VCaP (cell line): ENCODE data around the gene ICAM1.
A peak's percentile ranks its signal among the peaks of the same experiment; 100 is the strongest.

Experiments used
- H3K27ac ChIP-seq: fragments of 450-650 bp; 2 replicates; pipeline ENCODE4 v1.5.1; 2017
- CTCF ChIP-seq: fragments of 450-650 bp; conservative IDR thresholded peaks from 2 replicates; pipeline ENCODE4 v1.5.1; 2017; ENCODE audit warnings: mild to moderate bottlenecking, moderate library complexity

ICAM1 gene

DNA sequence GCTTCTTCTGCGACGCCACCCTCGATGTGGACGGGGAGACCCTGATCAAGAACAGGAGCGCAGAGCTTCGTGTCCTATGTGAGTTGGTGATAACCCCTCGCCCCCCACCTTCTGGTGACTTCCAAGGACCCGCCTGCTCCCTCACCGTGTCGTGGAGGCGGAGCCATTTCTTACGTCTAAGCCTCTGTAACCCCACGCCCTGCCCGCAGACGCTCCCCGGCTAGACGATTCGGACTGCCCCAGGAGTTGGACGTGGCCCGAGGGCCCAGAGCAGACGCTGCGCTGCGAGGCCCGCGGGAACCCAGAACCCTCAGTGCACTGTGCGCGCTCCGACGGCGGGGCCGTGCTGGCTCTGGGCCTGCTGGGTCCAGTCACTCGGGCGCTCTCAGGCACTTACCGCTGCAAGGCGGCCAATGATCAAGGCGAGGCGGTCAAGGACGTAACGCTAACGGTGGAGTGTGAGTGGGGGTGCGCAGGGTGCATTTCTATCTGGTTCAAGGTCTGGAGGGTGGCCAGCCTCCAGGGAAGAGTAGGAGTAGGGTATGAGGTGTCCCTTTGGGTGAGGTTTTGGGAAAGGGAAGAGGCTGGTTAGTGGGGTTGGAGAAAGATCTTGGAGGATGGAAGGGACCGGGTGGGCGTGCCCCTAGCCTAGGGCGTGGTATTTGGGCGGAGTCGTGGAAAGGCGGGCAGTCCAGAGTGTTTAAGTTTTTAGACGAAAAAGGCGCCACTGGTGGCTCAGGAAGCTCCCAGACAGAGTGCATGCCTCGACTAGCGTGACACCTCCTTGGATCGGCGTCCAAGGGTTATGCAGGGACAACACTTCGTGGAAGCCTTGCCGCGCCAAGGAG, 22.1 kb downstream of the ICAM1 start:
- no peak overlapping the region for H3K27ac ChIP-seq
- TF ChIP-seq CTCF, result no peak

- TF ChIP-seq CTCF, result no peak
Measured at GRCh38 chr19:10293637-10294367, 22.9 kb downstream of the ICAM1 start.

GRCh38 chr19:10294368-10294697, 23.4 kb downstream of the ICAM1 start:
- no peak for TF ChIP-seq CTCF
- no peak overlapping the region for H3K27ac ChIP-seq

More at GRCh38 chr19:10293637-10294367, 22.9 kb downstream of the ICAM1 start:
- H3K27ac ChIP-seq, result no peak overlapping the region

DNA sequence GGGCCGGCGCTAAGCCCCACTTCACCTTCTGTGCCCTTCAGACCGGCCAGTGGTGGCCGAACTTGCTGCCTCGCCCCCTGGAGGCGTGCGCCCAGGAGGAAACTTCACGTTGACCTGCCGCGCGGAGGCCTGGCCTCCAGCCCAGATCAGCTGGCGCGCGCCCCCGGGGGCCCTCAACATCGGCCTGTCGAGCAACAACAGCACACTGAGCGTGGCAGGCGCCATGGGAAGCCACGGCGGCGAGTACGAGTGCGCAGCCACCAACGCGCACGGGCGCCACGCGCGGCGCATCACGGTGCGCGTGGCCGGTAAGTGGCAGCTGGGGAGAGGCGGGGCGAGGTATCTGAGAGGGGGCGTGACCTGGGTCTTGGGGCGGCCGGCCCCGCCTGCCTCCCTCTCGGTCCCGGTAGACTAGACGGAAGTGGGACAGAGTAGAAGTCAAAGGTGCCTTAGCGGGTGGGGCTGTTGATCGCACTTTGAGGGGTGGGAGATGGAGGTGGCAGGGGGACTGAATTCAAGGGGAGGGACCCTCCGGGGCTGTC, 24.5 kb downstream of the ICAM1 start:
- TF ChIP-seq CTCF, result peak; percentile 11
- H3K27ac ChIP-seq, result no peak overlapping the region

DNA sequence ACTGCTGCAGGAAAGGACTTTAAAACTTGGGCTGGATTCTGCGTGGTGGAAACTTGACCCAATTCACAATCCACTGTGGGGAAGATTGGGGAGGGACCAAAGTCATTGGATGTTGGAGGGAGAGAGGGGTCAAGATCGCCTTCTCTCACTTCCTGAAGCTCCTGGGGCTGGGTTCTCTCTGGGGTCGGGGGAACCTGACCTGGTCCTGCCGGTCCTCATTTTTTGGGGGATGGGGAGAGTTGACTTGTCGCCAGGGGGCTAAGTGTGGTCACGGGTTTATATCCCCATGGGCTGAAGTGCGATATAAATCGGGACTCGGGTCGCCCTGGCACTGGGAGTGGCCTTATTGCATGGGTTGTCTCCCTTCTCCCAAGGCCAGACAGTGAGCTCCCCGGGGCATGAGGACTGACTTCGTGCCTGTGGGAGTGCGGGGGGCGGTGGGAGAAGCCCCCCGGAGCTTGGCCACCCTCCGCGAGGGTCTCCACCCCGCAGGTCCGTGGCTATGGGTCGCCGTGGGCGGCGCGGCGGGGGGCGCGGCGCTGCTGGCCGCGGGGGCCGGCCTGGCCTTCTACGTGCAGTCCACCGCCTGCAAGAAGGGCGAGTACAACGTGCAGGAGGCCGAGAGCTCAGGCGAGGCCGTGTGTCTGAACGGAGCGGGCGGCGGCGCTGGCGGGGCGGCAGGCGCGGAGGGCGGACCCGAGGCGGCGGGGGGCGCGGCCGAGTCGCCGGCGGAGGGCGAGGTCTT, 25.1 kb downstream of the ICAM1 start:
- H3K27ac ChIP-seq, result no peak overlapping the region
- TF ChIP-seq CTCF, result no peak

- TF ChIP-seq CTCF, result no peak
- H3K27ac ChIP-seq, result no peak overlapping the region
Measured at GRCh38 chr19:10299545-10300458, 28.9 kb downstream of the ICAM1 start.
